ACHN (cell line): ENCODE data around the gene TNFRSF14.
"Not testable (repeated sequence)": the region's sequence is repeated elsewhere in the genome, so short reads cannot be mapped to it uniquely, and the experiment has no call there.

Source experiments
- DNase-seq: peaks from one replicate; pipeline ENCODE4 v3.0.0-alpha.2; 2015
- in situ Hi-C: cut with HindIII; loops from 2 replicates; pipeline ENCODE4 v1.10.0; 2017; ENCODE audit warnings: low sequenced_read_pairs, low pct_ligation_motif_present, low pct_unique_long_range_greater_than_20kb

Gene TNFRSF14

GRCh38 chr1:2546515-2547209, 9.5 kb upstream of the TNFRSF14 start:
- peak; percentile 91 for DNase-seq

GRCh38 chr1:2547210-2548067, 8.7 kb upstream of the TNFRSF14 start:
- peak; percentile 18 for DNase-seq
- in situ Hi-C loops: no loop called here

More at GRCh38 chr1:2546515-2547209, 9.5 kb upstream of the TNFRSF14 start:
- in situ Hi-C loops: no loop called here

- in situ Hi-C loops: no loop called here
- peak; percentile 68 for DNase-seq
These were observed 8.0 kb upstream of the TNFRSF14 start for GRCh38 chr1:2548068-2548589.

DNA sequence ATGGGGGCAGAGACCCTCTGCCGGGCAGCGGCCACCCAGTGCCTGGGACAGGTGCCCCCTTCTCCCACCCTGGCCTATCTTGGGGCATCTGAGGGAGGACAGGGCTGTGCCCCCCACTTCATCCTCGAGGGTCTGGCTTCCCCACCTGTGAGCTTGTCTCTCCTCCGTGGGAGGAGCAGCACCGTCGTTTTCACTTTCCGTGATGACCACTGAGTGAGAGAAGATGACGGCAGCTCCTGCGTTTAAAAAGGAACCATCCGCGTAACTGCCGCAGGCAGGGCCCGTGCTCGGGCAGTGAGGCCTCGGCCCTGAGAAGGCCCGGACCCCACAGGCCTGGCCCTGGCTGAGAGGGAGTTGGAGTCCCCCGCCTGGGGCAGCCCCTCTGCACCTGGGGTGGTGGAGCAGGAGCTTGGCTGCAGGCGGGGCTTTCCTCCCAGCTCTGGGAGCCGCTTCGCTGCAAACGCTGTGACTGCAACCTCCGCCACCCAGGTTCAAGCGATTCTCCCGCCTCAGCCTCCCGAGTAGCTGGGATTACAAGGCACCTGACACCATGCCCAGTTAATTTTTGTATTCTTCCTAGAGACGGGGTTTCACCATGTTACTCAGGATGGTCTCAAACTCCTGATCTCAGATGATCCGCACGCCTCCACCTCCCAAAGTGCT, 6.7 kb upstream of the TNFRSF14 start:
- in situ Hi-C loops, DNase-seq: not testable (repeated sequence)

- in situ Hi-C loops, DNase-seq: not testable (repeated sequence)
These were observed 5.8 kb upstream of the TNFRSF14 start for GRCh38 chr1:2550309-2550861.

DNA sequence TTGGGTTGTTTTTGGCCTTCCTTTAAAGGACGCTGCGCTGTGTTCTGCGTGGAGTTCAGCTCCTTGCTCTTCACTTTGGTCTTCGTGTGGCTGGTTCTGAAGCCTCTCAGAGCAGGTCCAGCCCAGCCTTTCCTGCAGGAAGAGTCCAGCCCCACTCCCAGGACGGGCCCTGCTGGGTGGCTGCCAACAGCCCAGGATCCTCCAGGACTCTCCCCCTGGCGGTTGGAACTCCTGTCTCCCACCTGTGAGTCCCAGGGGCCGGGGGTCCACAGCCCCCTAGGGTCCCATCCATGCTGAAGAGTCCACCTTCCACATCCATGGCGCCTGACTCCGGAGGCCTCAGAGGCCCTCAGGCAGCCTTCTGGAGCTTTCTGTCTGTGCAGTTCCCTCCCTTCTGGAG, 4.6 kb upstream of the TNFRSF14 start:
- in situ Hi-C loops: not testable (repeated sequence)

GRCh38 chr1:2552189-2552588, 4.0 kb upstream of the TNFRSF14 start:
- DNase-seq: no peak
- in situ Hi-C loops: no loop called here

More for the DNA sequence above, 4.6 kb upstream of the TNFRSF14 start:
- DNase-seq: not testable (repeated sequence)

- DNase-seq, in situ Hi-C loops: not testable (repeated sequence)
These were observed 3.1 kb upstream of the TNFRSF14 start for GRCh38 chr1:2553076-2553475.

DNA sequence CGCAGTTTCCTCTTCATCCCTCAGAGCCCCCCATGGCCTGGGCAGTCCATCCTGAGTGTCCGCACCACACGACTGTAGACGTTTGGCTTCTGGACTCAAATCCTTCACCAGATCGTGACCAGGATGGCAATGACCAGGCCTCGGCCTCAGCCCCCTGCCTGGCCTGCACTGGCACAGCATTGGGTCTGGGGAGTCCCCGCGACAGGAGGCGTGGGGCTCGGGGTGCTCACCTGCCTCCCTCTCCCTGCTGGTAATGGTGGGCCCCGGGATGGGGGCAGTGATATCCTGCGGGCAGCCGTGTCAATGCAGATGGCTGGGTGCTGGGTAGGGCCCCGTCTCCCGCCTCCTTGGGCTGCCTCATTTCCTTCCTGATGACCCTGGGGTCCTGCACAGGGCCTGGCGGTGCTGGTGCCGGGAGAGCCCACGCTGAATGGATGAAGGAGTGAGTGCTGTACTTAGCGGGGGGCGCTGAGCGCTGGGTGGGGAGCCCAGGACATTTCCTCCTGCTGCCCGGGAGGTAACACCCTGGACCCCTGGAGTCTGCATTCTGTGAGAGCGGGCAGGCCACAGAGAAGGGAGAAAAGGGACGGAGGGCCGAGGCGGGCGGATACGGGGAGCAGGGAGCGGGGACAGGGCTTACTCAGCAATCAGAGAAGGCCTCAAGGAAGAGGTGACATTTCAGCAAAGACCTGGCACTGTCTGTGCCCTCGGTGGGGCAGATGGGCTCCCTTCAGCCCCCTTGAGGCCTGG, 2.1 kb upstream of the TNFRSF14 start:
- no peak for DNase-seq
- in situ Hi-C loops: no loop called here

- peak; percentile 32 for DNase-seq
- in situ Hi-C loops: no loop called here
These were observed 1.4 kb upstream of the TNFRSF14 start for GRCh38 chr1:2554621-2555387.

DNA sequence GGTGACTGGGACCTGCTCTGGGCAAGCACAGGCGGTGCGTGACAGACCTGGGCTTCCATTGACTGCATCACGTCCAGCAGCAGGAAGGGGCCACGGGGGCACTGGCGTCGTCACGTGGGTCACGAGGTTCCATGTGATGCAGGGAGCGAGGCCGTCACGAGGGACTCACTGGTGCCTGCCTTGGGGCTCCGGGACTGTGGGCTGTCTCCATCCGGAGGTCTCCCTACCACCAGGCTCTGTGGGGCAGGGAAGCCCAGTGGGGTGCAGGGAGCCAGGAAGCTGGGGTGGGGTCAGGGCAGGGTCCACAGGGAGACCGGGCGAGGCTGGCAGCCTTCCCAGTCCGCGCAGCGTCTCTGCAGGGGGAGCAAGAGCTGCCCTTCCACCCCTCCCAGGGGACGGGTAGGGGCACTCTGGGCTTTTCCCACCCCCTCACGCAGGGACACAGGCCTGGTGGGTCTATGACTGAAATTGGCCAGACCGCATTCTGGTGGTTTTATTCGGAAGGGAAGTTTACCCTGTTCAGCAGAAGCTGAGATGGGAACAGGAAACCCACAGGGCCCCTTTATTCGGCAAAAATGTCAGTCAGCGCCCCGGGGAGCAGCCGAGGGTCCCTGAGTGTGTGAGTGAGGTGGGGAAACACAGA, 416 bp upstream of the TNFRSF14 start:
- DNase-seq: no peak
- in situ Hi-C loops: no loop called here

DNA sequence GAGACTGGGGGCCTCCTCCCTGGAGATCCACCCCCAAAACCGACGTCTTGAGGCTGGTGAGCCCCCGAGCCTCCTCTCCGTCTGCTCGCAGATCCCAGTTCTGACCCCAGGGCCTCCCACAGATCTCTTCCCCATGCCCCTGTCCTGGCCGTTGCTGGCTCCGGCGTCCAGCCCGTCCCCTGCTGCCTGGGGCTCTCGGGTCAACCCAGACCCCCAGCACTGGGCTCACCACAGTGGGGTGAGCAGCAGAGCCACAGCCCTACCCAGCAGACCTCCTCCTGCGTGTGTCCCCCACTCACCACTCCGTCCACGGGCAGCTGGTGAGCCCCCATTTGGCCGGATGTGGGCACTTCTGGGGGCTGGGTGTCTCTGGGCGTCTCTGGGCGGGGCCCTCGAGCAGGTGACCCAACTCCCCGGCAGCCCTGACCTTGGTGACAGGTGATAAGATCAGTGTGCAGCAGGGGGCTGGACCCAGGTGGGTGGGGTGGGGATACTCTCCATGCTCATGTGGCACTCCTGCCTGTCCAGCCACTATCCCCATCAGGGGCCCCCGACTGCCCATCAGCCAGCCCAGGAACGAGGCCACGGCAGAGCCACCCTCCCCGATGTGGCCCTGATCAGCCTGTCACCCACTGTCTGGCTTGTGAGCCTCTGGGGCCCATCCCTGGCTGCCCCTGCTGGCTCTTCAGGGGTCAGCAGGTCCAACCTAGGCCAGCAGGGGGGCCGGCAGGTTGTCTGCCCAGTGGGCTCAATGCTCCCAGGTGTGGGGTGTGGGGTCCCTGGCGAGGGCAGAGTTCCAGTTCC, 709 bp downstream of the TNFRSF14 start:
- DNase-seq: no peak
- in situ Hi-C loops: no loop called here

DNA sequence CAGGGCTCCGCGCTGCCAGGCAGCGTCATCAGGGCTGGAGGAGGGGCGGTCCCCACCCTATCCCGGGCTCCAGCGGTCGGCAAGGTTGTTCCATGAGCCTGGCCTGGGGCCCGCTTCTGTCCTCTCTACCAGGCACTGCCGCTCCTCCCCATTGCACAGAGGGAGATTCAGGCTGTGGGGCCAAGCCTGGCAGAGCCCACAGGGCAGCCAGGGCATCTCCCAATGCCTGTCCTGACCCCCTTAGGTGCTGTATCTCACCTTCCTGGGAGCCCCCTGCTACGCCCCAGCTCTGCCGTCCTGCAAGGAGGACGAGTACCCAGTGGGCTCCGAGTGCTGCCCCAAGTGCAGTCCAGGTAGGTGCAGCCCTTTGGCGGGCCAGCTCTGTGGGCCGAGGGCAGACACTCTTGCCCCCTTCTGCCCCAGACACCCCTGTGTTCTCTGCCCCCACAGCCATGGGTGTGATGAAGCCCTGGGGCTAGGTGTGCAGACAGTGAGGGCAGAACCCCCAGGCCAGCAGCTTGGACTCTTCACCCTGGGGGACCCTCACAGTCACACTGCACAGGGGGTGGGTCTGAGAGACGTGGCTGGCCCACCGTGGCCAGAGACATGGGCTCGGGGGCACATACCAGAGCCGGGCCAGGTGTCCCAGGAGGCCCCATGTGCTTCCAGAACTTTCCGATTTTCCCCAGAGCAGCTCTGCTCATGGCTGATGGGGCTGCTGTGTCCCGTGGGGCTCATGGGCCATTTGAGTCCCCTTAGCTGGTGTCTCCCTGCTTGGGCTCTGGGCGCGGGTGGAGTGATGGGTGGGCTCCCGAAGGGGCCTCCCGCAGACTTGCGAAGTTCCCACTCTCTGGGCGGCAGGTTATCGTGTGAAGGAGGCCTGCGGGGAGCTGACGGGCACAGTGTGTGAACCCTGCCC, 1.6 kb downstream of the TNFRSF14 start:
- in situ Hi-C loops: no loop called here
- no peak for DNase-seq

DNA sequence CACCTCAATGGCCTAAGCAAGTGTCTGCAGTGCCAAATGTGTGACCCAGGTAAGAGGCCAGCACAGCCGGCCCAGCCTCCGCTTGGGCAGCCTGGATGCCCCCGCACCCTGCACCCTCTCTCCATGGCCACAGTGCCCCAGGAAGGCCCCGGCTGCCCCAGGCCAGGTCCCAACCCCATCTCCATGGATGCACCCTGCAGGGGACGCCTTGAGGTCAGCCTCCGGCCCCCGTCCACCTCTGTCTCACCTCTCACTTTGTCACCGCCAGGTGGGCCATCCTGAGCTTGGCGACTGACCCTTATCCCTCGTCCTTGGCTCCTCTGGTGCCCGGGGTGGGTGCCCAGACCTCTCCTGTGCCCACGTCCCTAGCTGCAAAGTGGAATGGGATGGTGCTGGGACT, 2.2 kb downstream of the TNFRSF14 start:
- no peak for DNase-seq
- in situ Hi-C loops: no loop called here

GRCh38 chr1:2558861-2559260, 2.7 kb downstream of the TNFRSF14 start:
- no peak for DNase-seq
- in situ Hi-C loops: no loop called here
